Stimulated activated CD4-positive, alpha-beta T cell treated with anti-CD3 and anti-CD28 coated beads, Interleukin-12 subunit alpha, Interleukin-12 subunit beta, amount 100 ng/mL, for 24 hours (primary cell): ENCODE results near the gene IL18BP.

Experiments used
- DNase-seq, 2 experiments: peaks; one replicate each; pipeline ENCODE4 v3.0.0-alpha.2; 2020; ENCODE audit warnings: low read depth in 2 of 2

IL18BP gene

GRCh38 chr11:72045849-72046248, 47.1 kb downstream of the IL18BP start:
- DNase-seq, result no peak

DNA sequence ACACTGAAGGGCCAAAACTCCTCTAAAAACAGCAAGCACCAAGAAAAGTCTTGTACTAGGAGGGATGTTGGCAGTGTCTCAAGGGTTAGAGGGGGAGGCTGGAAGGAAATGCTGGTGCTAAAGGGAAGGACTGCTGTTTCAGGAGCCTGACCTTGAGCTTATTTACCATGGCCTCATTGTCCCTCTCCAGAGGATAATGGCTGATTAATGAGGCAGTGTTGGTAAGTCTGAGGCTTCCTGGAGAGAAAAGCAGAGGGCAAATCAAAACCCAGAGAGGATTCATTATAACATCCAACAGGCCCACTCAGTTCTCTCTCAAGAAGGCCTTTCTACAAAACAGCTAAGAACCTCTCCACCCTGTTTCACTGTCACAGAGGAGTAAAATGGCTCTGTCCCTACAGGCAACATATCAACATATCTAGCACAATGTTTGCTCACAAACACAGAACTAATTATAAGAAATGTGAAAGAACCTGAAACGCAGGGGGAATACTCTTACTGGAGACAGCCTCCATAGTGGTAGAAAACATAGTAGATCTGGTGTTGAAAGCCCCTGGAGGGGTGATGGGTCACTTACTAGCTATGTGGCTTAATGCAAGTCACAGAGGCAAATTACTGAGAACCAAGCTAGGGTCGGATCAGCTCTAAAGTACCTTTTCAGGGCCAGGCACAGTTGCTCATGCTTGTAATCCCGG, 50.2 kb downstream of the IL18BP start:
- DNase-seq, result no peak
